HepG2 (cell line): ENCODE data around the gene DNLZ. TPM values are rescaled to one million over a fixed set of nuclear protein-coding genes. Genes with fewer than 3 reads are reported as not detected.

Experiments
- DNMT1 ChIP-seq: sonication (generic); formaldehyde crosslinking; IDR thresholded peaks from 2 replicates; pipeline ENCODE4 v1.5.1; 2020; ENCODE audit warnings: mild to moderate bottlenecking, missing genetic modification reagents
- EEA1 ChIP-seq: sonication (generic); formaldehyde crosslinking; IDR thresholded peaks from 2 replicates; pipeline ENCODE4 v1.5.1; 2020; ENCODE audit warnings: mild to moderate bottlenecking, missing genetic modification reagents, borderline replicate concordance
- HNF4A ChIP-seq: sonication (generic); formaldehyde crosslinking; IDR thresholded peaks from 2 replicates; pipeline ENCODE4 v1.4.0; 2020; ENCODE audit warnings: missing genetic modification reagents
- KDM1A ChIP-seq: IDR thresholded peaks from 2 replicates; pipeline ENCODE4 v1.6.1; 2016; ENCODE audit warnings: missing compliant biosample characterization
- LCORL ChIP-seq, 2 experiments: fragments of 450-650 bp in 1 of 2; sonication (generic) in 1 of 2; formaldehyde crosslinking in 1 of 2; IDR thresholded peaks; 2 replicates each; pipeline versions ENCODE4 v1.5.0 to v1.6.1; 2017 to 2020; ENCODE audit warnings: antibody characterized with exemption in 1 of 2, missing genetic modification reagents in 1 of 2
- NFE2 ChIP-seq: sonication (generic); formaldehyde crosslinking; IDR thresholded peaks from 2 replicates; pipeline ENCODE4 v1.4.0; 2020; ENCODE audit warnings: missing genetic modification reagents
- RXRB ChIP-seq: IDR thresholded peaks from 2 replicates; pipeline ENCODE4 v1.6.1; 2016; ENCODE audit warnings: borderline replicate concordance, missing genetic modification reagents, missing compliant biosample characterization
- TBP ChIP-seq: sonication (generic); formaldehyde crosslinking; IDR thresholded peaks from 2 replicates; pipeline ENCODE4 v1.5.0; 2020; ENCODE audit warnings: missing genetic modification reagents
- ZC3H13 ChIP-seq: sonication (generic); formaldehyde crosslinking; IDR thresholded peaks from 2 replicates; pipeline ENCODE4 v1.8.1; 2023; ENCODE audit warnings: mild to moderate bottlenecking, missing genetic modification reagents, moderate library complexity
- polyA plus RNA-seq, 8 experiments: library from polyadenylated mRNA; depleted of rRNA in 3 of 8; stranded (reverse) in 7 of 8; unstranded in 1 of 8; fragments of >200 nt; fragmentation: Illumina TruSeq in 4 of 8; extraction: Trizol in 4 of 8; gene quantifications; 2 replicates each; pipeline versions ENCODE4 v1.2.1 to v1.2.3, GENCODE V29; 2011 to 2016; ENCODE audit warnings: low read depth in 4 of 8, missing spikeins in 1 of 8, mixed read lengths in 1 of 8; ENCODE audit not compliant: insufficient read depth in 1 of 8
- total RNA-seq, 5 experiments: library from RNA; depleted of rRNA; stranded (reverse); fragments of >200 nt; fragmentation: Illumina TruSeq; extraction: Trizol; gene quantifications; 2 replicates each; pipeline ENCODE4 v1.2.3, GENCODE V29; 2016; ENCODE audit warnings: low read depth in 1 of 5
- TF ChIP-seq, protein P1 (sequence below): sonication (generic); formaldehyde crosslinking; IDR thresholded peaks from 2 replicates; pipeline ENCODE4 v1.9.0; 2022; ENCODE audit warnings: missing genetic modification reagents, mild to moderate bottlenecking, borderline replicate concordance
- TF ChIP-seq, protein P2 (sequence below): sonication (generic); IDR thresholded peaks from 2 replicates; pipeline ENCODE4 v1.6.1; 2016; ENCODE audit warnings: low read depth, borderline replicate concordance
- TF ChIP-seq, protein P3 (sequence below): IDR thresholded peaks from 2 replicates; pipeline ENCODE4 v1.4.0; 2020; ENCODE audit warnings: mild to moderate bottlenecking, missing genetic modification reagents
- TF ChIP-seq, protein P4 (sequence below), 2 experiments: sonication (generic) in 1 of 2; formaldehyde crosslinking in 1 of 2; IDR thresholded peaks; 2 replicates each; pipeline versions ENCODE4 v1.4.0 to v1.6.1; 2016 to 2020; ENCODE audit warnings: borderline replicate concordance in 1 of 2, low read depth in 1 of 2, mild to moderate bottlenecking in 1 of 2, missing genetic modification reagents in 1 of 2
- TF ChIP-seq, protein P5 (sequence below): sonication (generic); formaldehyde crosslinking; IDR thresholded peaks from 2 replicates; pipeline ENCODE4 v1.4.0; 2020; ENCODE audit warnings: missing genetic modification reagents

The DNLZ gene
- total and polyA plus RNA-seq, 2 of the 13 experiments (the other 11 are each of a cell fraction or from before 2014, with no cell fraction given): 3.4 to 8.0 TPM

DNA sequence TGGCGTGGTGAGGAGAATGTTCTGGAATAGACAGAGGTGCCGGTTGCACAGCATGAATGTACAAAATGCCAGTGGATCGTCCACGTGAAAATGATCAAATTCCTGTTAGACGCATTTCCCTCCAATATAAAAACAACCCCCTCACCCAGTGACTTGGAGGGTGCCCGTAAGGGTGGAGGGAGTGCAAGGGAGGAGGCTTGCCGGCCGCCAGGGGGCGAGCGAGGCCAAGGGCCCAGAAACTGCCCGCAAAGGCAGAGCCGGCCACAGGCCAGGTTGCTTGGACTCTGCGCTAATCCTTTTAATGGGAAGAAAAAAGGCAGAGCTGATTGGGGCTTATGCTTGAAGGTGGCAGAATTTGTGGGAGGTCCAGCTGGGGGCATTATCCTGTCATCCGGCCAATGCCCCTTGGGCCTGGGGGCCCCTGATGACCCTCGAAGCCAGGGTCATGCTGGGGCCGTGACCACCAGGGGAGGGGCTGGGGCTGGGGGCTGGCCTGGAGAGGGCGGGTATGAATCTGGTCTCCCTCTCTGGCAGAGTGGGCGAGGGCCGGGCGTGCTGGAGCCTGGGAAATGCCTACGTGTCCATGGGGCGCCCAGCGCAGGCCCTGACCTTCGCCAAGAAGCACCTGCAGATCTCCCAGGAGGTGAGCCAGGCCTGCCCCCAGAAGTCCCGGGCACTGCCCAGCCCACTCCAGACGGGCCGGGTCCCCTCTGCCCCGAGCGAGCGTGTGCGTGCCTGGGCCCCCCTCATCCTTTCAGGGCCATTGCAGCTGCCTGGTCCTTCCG, 24.2 kb downstream of the DNLZ start (continued):
- TF ChIP-seq, protein P1, sequence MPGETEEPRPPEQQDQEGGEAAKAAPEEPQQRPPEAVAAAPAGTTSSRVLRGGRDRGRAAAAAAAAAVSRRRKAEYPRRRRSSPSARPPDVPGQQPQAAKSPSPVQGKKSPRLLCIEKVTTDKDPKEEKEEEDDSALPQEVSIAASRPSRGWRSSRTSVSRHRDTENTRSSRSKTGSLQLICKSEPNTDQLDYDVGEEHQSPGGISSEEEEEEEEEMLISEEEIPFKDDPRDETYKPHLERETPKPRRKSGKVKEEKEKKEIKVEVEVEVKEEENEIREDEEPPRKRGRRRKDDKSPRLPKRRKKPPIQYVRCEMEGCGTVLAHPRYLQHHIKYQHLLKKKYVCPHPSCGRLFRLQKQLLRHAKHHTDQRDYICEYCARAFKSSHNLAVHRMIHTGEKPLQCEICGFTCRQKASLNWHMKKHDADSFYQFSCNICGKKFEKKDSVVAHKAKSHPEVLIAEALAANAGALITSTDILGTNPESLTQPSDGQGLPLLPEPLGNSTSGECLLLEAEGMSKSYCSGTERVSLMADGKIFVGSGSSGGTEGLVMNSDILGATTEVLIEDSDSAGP (CRISPR knock-in tag): no peak
- TF ChIP-seq NFE2 (CRISPR knock-in tag) (no peak), TBP (CRISPR knock-in tag) (no peak), EEA1 (CRISPR knock-in tag) (no peak), DNMT1 (no peak), LCORL (IDR thresholded peaks at IDR 0.05) (no peak), LCORL (CRISPR knock-in tag; IDR thresholded peaks at IDR 0.05) (peak; percentile 65; the same call in 1 of the 2 replicates), HNF4A (peak; percentile 56; the same call in 1 of the 2 replicates), ZC3H13 (no peak), KDM1A (CRISPR knock-in tag) (no peak), RXRB (CRISPR knock-in tag) (0 out of 2 replicates have a peak, but pooled peaks have one; percentile 31)
- TF ChIP-seq, protein P2, sequence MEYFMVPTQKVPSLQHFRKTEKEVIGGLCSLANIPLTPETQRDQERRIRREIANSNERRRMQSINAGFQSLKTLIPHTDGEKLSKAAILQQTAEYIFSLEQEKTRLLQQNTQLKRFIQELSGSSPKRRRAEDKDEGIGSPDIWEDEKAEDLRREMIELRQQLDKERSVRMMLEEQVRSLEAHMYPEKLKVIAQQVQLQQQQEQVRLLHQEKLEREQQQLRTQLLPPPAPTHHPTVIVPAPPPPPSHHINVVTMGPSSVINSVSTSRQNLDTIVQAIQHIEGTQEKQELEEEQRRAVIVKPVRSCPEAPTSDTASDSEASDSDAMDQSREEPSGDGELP: no peak
- TF ChIP-seq, protein P3, sequence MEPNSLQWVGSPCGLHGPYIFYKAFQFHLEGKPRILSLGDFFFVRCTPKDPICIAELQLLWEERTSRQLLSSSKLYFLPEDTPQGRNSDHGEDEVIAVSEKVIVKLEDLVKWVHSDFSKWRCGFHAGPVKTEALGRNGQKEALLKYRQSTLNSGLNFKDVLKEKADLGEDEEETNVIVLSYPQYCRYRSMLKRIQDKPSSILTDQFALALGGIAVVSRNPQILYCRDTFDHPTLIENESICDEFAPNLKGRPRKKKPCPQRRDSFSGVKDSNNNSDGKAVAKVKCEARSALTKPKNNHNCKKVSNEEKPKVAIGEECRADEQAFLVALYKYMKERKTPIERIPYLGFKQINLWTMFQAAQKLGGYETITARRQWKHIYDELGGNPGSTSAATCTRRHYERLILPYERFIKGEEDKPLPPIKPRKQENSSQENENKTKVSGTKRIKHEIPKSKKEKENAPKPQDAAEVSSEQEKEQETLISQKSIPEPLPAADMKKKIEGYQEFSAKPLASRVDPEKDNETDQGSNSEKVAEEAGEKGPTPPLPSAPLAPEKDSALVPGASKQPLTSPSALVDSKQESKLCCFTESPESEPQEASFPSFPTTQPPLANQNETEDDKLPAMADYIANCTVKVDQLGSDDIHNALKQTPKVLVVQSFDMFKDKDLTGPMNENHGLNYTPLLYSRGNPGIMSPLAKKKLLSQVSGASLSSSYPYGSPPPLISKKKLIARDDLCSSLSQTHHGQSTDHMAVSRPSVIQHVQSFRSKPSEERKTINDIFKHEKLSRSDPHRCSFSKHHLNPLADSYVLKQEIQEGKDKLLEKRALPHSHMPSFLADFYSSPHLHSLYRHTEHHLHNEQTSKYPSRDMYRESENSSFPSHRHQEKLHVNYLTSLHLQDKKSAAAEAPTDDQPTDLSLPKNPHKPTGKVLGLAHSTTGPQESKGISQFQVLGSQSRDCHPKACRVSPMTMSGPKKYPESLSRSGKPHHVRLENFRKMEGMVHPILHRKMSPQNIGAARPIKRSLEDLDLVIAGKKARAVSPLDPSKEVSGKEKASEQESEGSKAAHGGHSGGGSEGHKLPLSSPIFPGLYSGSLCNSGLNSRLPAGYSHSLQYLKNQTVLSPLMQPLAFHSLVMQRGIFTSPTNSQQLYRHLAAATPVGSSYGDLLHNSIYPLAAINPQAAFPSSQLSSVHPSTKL (CRISPR knock-in tag): no peak
- TF ChIP-seq, protein P4, sequence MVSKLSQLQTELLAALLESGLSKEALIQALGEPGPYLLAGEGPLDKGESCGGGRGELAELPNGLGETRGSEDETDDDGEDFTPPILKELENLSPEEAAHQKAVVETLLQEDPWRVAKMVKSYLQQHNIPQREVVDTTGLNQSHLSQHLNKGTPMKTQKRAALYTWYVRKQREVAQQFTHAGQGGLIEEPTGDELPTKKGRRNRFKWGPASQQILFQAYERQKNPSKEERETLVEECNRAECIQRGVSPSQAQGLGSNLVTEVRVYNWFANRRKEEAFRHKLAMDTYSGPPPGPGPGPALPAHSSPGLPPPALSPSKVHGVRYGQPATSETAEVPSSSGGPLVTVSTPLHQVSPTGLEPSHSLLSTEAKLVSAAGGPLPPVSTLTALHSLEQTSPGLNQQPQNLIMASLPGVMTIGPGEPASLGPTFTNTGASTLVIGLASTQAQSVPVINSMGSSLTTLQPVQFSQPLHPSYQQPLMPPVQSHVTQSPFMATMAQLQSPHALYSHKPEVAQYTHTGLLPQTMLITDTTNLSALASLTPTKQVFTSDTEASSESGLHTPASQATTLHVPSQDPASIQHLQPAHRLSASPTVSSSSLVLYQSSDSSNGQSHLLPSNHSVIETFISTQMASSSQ (IDR thresholded peaks at IDR 0.05; ENCODE audit: low read depth): no peak
- TF ChIP-seq, protein P4 (CRISPR knock-in tag; IDR thresholded peaks at IDR 0.05; ENCODE audit: borderline replicate concordance): no peak
- TF ChIP-seq, protein P5, sequence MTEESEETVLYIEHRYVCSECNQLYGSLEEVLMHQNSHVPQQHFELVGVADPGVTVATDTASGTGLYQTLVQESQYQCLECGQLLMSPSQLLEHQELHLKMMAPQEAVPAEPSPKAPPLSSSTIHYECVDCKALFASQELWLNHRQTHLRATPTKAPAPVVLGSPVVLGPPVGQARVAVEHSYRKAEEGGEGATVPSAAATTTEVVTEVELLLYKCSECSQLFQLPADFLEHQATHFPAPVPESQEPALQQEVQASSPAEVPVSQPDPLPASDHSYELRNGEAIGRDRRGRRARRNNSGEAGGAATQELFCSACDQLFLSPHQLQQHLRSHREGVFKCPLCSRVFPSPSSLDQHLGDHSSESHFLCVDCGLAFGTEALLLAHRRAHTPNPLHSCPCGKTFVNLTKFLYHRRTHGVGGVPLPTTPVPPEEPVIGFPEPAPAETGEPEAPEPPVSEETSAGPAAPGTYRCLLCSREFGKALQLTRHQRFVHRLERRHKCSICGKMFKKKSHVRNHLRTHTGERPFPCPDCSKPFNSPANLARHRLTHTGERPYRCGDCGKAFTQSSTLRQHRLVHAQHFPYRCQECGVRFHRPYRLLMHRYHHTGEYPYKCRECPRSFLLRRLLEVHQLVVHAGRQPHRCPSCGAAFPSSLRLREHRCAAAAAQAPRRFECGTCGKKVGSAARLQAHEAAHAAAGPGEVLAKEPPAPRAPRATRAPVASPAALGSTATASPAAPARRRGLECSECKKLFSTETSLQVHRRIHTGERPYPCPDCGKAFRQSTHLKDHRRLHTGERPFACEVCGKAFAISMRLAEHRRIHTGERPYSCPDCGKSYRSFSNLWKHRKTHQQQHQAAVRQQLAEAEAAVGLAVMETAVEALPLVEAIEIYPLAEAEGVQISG (CRISPR knock-in tag): peak; percentile 56
